Endothelial cell of umbilical vein (primary cell): ENCODE results near the gene SIN3B. TPM values are rescaled to one million over a fixed set of nuclear protein-coding genes. Genes with fewer than 3 reads are reported as not detected.

Experiments
- BruUV-seq: library from RNA; stranded (reverse); fragments of 400-500 nt; replicated peaks from 2 replicates; lab custom pipeline; 2021; lab: Mats Ljungman, UMichigan
- CTCF ChIA-PET: fragments of 300-600, 350-600 bp; sonication (Branson Sonifier 250); formaldehyde crosslinking; loops from one replicate; lab custom pipeline; 2021; ENCODE audit warnings: antibody characterized with exemption, inconsistent platforms; lab: Charles Lee
- POLR2A ChIA-PET: fragments of 300-600, 350-600 bp; sonication (Branson Sonifier 250); formaldehyde crosslinking; loops from one replicate; lab custom pipeline; 2021; ENCODE audit warnings: antibody characterized with exemption, inconsistent platforms; lab: Charles Lee
- DNase-seq: peaks from one replicate; pipeline ENCODE4 v3.0.0-alpha.2; 2011; ENCODE audit warnings: low read depth, low spot score
- FAIRE-seq: peaks from 2 replicates; lab custom pipeline; 2011; peaks lifted over from hg19 to GRCh38; lab: Jason Lieb, UNC
- H2AFZ ChIP-seq: 2 replicates; pipeline ENCODE4 v1.6.0; 2012; ENCODE audit warnings: low read depth, low read length, control low read depth, inconsistent platforms
- H3K27ac ChIP-seq: 2 replicates; pipeline ENCODE4 v1.5.1; 2011; ENCODE audit warnings: low read depth, mild to moderate bottlenecking, control low read depth, low read length, moderate library complexity; ENCODE audit not compliant: insufficient read depth
- H3K27me3 ChIP-seq, 2 experiments: 2 replicates each; pipeline versions ENCODE4 v1.6.0 to v1.6.1; 2011; ENCODE audit warnings: low read length in 2 of 2, mixed read lengths in 1 of 2; ENCODE audit not compliant: control insufficient read depth in 2 of 2, insufficient read depth in 2 of 2
- H3K36me3 ChIP-seq, 2 experiments: 2 replicates in 1 of 2; 3 replicates in 1 of 2; pipeline ENCODE4 v1.5.1; 2011; ENCODE audit warnings: low read length in 2 of 2, mild to moderate bottlenecking in 1 of 2, moderate library complexity in 1 of 2; ENCODE audit not compliant: control insufficient read depth in 2 of 2, insufficient read depth in 2 of 2; ENCODE audit errors: extremely low read depth in 1 of 2
- H3K4me1 ChIP-seq: 3 replicates; pipeline ENCODE4 v1.5.1; 2011; ENCODE audit warnings: mild to moderate bottlenecking, low read length; ENCODE audit not compliant: control insufficient read depth, insufficient read depth; ENCODE audit errors: extremely low read depth
- H3K4me2 ChIP-seq: 2 replicates; pipeline ENCODE4 v1.6.1; 2011; ENCODE audit warnings: low read length, control low read depth, mixed read lengths; ENCODE audit not compliant: insufficient read depth
- H3K4me3 ChIP-seq, 3 experiments: fragments of 200-600 bp in 1 of 3; sonication (generic), shearing (Covaris generic) in 1 of 3; replicated peaks in 1 of 3; 2 replicates each; pipeline ENCODE4 v1.5.1; 2011 to 2016; ENCODE audit warnings: control low read depth in 3 of 3, low read length in 3 of 3, mild to moderate bottlenecking in 2 of 3, inconsistent platforms in 1 of 3, low read depth in 1 of 3, moderate library complexity in 1 of 3; ENCODE audit not compliant: insufficient read depth in 1 of 3
- H3K79me2 ChIP-seq: 2 replicates; pipeline ENCODE4 v1.6.0; 2012; ENCODE audit warnings: low read length, inconsistent platforms; ENCODE audit not compliant: control insufficient read depth, insufficient read depth
- H3K9ac ChIP-seq: replicated peaks from 2 replicates; pipeline ENCODE3; 2011; ENCODE audit warnings: low read length, control low read depth; ENCODE audit not compliant: insufficient read depth; ENCODE audit errors: extremely low read depth
- H3K9me1 ChIP-seq: replicated peaks from 3 replicates; pipeline ENCODE4 v1.6.0; 2011; ENCODE audit warnings: mild to moderate bottlenecking, low read length; ENCODE audit not compliant: control insufficient read depth, insufficient read depth; ENCODE audit errors: extremely low read depth
- H3K9me3 ChIP-seq: replicated peaks from 2 replicates; pipeline ENCODE4 v1.5.1; 2012; ENCODE audit warnings: low read length, inconsistent platforms; ENCODE audit not compliant: control insufficient read depth, insufficient read depth
- H4K20me1 ChIP-seq: replicated peaks from 2 replicates; pipeline ENCODE3; 2011; ENCODE audit warnings: mild to moderate bottlenecking, low read length; ENCODE audit not compliant: control insufficient read depth, insufficient read depth; ENCODE audit errors: extremely low read depth
- CTCF ChIP-seq, 2 donors: IDR thresholded peaks; 1 replicate in 1 of 2; 2 replicates in 1 of 2; pipeline ENCODE4 v1.5.1; 2011; ENCODE audit warnings: low read length in 2 of 2, mild to moderate bottlenecking in 2 of 2, moderate library complexity in 2 of 2, control low read depth in 1 of 2, inconsistent platforms in 1 of 2, low read depth in 1 of 2; ENCODE audit not compliant: insufficient read depth in 1 of 2; ENCODE audit errors: extremely low read depth in 1 of 2
- EZH2 ChIP-seq: IDR thresholded peaks from 2 replicates; pipeline ENCODE4 v1.6.1; 2012; ENCODE audit warnings: borderline replicate concordance, low read depth, mild to moderate bottlenecking, moderate library complexity, low read length, inconsistent platforms; ENCODE audit not compliant: severe bottlenecking
- FOS ChIP-seq: IDR thresholded peaks from 2 replicates; pipeline ENCODE4 v1.6.1; 2011; ENCODE audit warnings: mild to moderate bottlenecking, low read length, moderate library complexity, borderline replicate concordance; ENCODE audit not compliant: insufficient read depth
- GATA2 ChIP-seq: IDR thresholded peaks from 2 replicates; pipeline ENCODE4 v1.7.0; 2011; ENCODE audit warnings: low read depth, mild to moderate bottlenecking, moderate library complexity, mixed read lengths, low read length; ENCODE audit not compliant: insufficient read length, insufficient read depth
- JUN ChIP-seq: IDR thresholded peaks from 2 replicates; pipeline ENCODE4 v1.6.1; 2011; ENCODE audit warnings: borderline replicate concordance, low read depth; ENCODE audit not compliant: insufficient read length, insufficient read depth
- MAX ChIP-seq: IDR thresholded peaks from 2 replicates; pipeline ENCODE4 v1.6.1; 2011; ENCODE audit not compliant: insufficient read depth, insufficient read length
- MYC ChIP-seq: IDR thresholded peaks from one replicate; pipeline ENCODE4 v1.6.1; 2011; ENCODE audit warnings: mild to moderate bottlenecking, low read depth, low read length
- POLR2A ChIP-seq: IDR thresholded peaks from 2 replicates; pipeline ENCODE4 v1.6.1; 2012; ENCODE audit warnings: low read depth, mild to moderate bottlenecking, control low read depth, low read length
- POLR2AphosphoS5 ChIP-seq: IDR thresholded peaks from 2 replicates; pipeline ENCODE4 v1.6.1; 2012; ENCODE audit warnings: low read depth, mild to moderate bottlenecking, control low read depth, low read length, moderate library complexity; ENCODE audit not compliant: insufficient read depth
- dilution Hi-C: fragments of 300-500 bp; cut with MboI; formaldehyde crosslinking; loops from one replicate; pipeline ENCODE4 v1.15.0; 2019; ENCODE audit warnings: low sequenced_read_pairs; ENCODE audit not compliant: extremely low pct_ligation_motif_present
- intact Hi-C: fragments of 100-400 bp; cut with micrococcal nuclease; formaldehyde crosslinking; loops from one replicate; pipeline ENCODE4 v1.10.0; 2022
- polyA plus RNA-seq, 4 experiments: library from polyadenylated mRNA; depleted of rRNA in 3 of 4; stranded (reverse) in 3 of 4; unstranded in 1 of 4; fragments of >200 nt; gene quantifications; 2 replicates each; pipeline versions ENCODE4 v1.2.1 to v1.2.3, GENCODE V29; 2011 to 2012; ENCODE audit warnings: missing spikeins in 1 of 4
- total RNA-seq: library from RNA; stranded (reverse); gene quantifications from 2 replicates; pipeline ENCODE4 v1.2.3, GENCODE V29; 2021

The SIN3B gene
- total and polyA plus RNA-seq, 2 donors (not counting 3 experiments of a cell fraction or from before 2014, with no cell fraction given) = 46.2 to 75.0 TPM

- BruUV-seq = no TSS peak
- dilution Hi-C loops (no loop called here), intact Hi-C loops (no loop called here)
- Histone ChIP-seq H3K4me2 (no peak overlapping the region), H3K9me1 (no peaks in the 10 kb centered on the region), H3K9ac (no peak overlapping the region), H3K9me3 (no peaks in the 10 kb centered on the region), H3K4me1 (peaks cover 21% of the 10 kb centered on the region), H3K27ac (no peak overlapping the region), H3K27me3 (no peaks in the 10 kb centered on the region), H2AFZ (no peak overlapping the region), H3K79me2 (peaks cover 21% of the 10 kb centered on the region), H3K36me3 (peaks cover 14 to 38% of the 10 kb centered on the region in 2 experiments), H3K4me3 (no peak overlapping the region), H4K20me1 (no peaks in the 10 kb centered on the region)
- FAIRE-seq (no peak), DNase-seq (no peak)
- POLR2A ChIA-PET = no interaction called here
- CTCF ChIA-PET = no interaction called here
- TF ChIP-seq CTCF (IDR thresholded peaks at IDR 0.05; ENCODE audit: extremely low read depth in 1 of 2, insufficient read depth in 1 of 2, low read depth in 1 of 2, low read length in 2 of 2) (no peak), EZH2 (no peak), MYC (no peak), GATA2 (no peak), FOS (no peak), POLR2A (no peak), MAX (no peak), POLR2AphosphoS5 (no peak), JUN (no peak)
These were observed 12.3 kb downstream of the SIN3B start for GRCh38 chr19:16841391-16841926.
